ENCODE results near the gene PLD5.

DNA sequence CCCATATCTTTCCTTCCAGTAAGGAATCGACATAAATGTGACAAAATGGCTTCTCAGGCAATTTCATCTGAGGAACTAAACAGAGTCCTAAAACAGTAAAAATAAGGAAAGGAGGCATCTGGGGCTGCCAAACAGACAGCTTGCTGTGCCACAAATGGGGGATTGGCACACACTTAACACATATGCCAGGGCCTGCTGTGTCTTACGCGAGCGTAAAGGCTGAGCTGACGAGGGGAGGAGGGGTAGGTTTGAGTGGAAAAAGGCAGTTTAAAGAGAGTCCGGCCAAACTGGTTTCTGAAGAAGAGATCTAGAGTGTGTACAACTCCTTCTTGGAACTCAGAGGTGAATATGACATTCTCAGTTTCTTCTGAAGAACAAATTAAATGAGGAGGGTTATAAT is 281.5 kb downstream of the PLD5 start:
- TF ChIP-seq, protein P1, sequence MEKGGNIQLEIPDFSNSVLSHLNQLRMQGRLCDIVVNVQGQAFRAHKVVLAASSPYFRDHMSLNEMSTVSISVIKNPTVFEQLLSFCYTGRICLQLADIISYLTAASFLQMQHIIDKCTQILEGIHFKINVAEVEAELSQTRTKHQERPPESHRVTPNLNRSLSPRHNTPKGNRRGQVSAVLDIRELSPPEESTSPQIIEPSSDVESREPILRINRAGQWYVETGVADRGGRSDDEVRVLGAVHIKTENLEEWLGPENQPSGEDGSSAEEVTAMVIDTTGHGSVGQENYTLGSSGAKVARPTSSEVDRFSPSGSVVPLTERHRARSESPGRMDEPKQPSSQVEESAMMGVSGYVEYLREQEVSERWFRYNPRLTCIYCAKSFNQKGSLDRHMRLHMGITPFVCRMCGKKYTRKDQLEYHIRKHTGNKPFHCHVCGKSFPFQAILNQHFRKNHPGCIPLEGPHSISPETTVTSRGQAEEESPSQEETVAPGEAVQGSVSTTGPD (CRISPR knock-in tag; IDR thresholded peaks at IDR 0.05), result no peak
- no peak for TF ChIP-seq CREM (IDR thresholded peaks at IDR 0.05)
- no peak for TF ChIP-seq CREM (CRISPR knock-in tag; IDR thresholded peaks at IDR 0.05)
- TF ChIP-seq HDAC1 (CRISPR knock-in tag; IDR thresholded peaks at IDR 0.05), result no peak
- TF ChIP-seq EHMT2 (IDR thresholded peaks at IDR 0.05; ENCODE audit: borderline replicate concordance, low read depth, low read length), result no peak
- no peak for TF ChIP-seq YY1 (IDR thresholded peaks at IDR 0.05; ENCODE audit: insufficient read depth, insufficient replicate concordance, low read depth, low read length)
- TF ChIP-seq POLR2A (IDR thresholded peaks at IDR 0.05; ENCODE audit: insufficient read depth in 1 of 2, low read depth in 2 of 2, low read length in 2 of 2), result no peak
- TF ChIP-seq ZNF672 (CRISPR knock-in tag; IDR thresholded peaks at IDR 0.05), result no peak
- TF ChIP-seq, protein P2, sequence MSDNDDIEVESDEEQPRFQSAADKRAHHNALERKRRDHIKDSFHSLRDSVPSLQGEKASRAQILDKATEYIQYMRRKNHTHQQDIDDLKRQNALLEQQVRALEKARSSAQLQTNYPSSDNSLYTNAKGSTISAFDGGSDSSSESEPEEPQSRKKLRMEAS (IDR thresholded peaks at IDR 0.05), result no peak
- TF ChIP-seq ZMYM2 (CRISPR knock-in tag; IDR thresholded peaks at IDR 0.05), result no peak
- TF ChIP-seq KMT2B (CRISPR knock-in tag; IDR thresholded peaks at IDR 0.05), result no peak
- TF ChIP-seq, protein P3, sequence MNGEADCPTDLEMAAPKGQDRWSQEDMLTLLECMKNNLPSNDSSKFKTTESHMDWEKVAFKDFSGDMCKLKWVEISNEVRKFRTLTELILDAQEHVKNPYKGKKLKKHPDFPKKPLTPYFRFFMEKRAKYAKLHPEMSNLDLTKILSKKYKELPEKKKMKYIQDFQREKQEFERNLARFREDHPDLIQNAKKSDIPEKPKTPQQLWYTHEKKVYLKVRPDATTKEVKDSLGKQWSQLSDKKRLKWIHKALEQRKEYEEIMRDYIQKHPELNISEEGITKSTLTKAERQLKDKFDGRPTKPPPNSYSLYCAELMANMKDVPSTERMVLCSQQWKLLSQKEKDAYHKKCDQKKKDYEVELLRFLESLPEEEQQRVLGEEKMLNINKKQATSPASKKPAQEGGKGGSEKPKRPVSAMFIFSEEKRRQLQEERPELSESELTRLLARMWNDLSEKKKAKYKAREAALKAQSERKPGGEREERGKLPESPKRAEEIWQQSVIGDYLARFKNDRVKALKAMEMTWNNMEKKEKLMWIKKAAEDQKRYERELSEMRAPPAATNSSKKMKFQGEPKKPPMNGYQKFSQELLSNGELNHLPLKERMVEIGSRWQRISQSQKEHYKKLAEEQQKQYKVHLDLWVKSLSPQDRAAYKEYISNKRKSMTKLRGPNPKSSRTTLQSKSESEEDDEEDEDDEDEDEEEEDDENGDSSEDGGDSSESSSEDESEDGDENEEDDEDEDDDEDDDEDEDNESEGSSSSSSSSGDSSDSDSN (CRISPR knock-in tag; IDR thresholded peaks at IDR 0.05), result no peak
- no peak for TF ChIP-seq ZSCAN30 (CRISPR knock-in tag; IDR thresholded peaks at IDR 0.05)
- TF ChIP-seq ZNF224 (CRISPR knock-in tag; IDR thresholded peaks at IDR 0.05), result no peak
- TF ChIP-seq, protein P4, sequence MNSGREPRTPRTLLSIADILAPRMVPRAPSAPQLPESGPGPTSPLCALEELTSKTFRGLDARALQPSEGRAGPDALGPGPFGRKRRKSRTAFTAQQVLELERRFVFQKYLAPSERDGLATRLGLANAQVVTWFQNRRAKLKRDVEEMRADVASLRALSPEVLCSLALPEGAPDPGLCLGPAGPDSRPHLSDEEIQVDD (CRISPR knock-in tag; IDR thresholded peaks at IDR 0.05; ENCODE audit: borderline replicate concordance), result no peak
